Progenitor cell of endocrine pancreas (in vitro differentiated cells): Measurements from ENCODE around the gene TRIM63. TPM values are rescaled to one million over a fixed set of nuclear protein-coding genes. Genes with fewer than 3 reads are reported as not detected.

Experiments
- DNase-seq: peaks from one replicate; pipeline ENCODE4 v3.0.0; 2021; ENCODE audit warnings: low spot score; ENCODE audit not compliant: unreplicated experiment
- H3K27ac Mint-ChIP-seq: 2 replicates; pipeline ENCODE4 v1.8.0; 2021; ENCODE audit warnings: mild to moderate bottlenecking, moderate library complexity, mixed read lengths
- H3K27me3 Mint-ChIP-seq: 2 replicates; pipeline ENCODE4 v1.8.0; 2021; ENCODE audit warnings: mixed read lengths
- H3K36me3 Mint-ChIP-seq: 2 replicates; pipeline ENCODE4 v1.8.0; 2022; ENCODE audit warnings: mixed read lengths; ENCODE audit not compliant: insufficient read depth
- H3K4me1 Mint-ChIP-seq: 2 replicates; pipeline ENCODE4 v1.8.0; 2021; ENCODE audit warnings: low read depth, mixed read lengths
- H3K4me3 Mint-ChIP-seq: 2 replicates; pipeline ENCODE4 v1.8.0; 2021; ENCODE audit warnings: low read depth, mild to moderate bottlenecking, moderate library complexity, mixed read lengths
- H3K9me3 Mint-ChIP-seq: 2 replicates; pipeline ENCODE4 v1.8.0; 2021; ENCODE audit warnings: low read depth, mixed read lengths
- CTCF ChIP-seq: fragments of 200-600 bp; sonication (generic); IDR thresholded peaks from one replicate; pipeline ENCODE4 v1.5.0; 2021; ENCODE audit warnings: antibody characterized with exemption, mild to moderate bottlenecking; ENCODE audit not compliant: unreplicated experiment
- total RNA-seq: library from RNA; stranded (reverse); gene quantifications from 2 replicates; pipeline ENCODE4 v1.2.1, GENCODE V29; 2021

Gene TRIM63
- total RNA-seq, 1 donor from 2014 or later, result not detected

DNA sequence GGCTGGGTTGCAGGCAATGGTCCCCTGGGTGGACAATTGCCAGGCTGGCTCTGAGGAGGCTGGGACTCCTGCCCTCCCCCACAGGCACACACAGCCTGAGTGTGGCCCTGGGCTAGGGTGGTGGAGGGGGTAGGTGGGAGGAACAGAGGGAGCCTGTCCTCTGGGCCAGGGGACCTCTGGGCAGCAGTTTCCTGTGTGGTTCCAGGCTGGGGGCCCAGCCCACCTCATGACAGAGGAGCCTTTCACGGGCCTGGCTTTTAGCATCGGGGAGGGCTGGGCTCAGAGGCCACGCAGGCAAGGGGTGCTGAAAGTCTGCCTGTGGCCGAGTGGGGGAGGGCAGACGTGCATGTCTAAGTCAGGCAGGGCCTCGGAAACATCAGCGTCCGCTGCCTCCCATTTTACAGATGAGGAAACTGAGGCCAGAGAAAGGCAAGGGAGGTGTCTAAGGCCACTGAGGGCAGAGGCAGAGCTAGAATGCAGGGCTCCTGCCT, 38.9 kb downstream of the TRIM63 start:
- DNase-seq, result no peak
- Mint-ChIP-seq H3K4me3 (no peak overlapping the region), H3K27ac (no peak overlapping the region), H3K9me3 (no peaks in the 10 kb centered on the region), H3K4me1 (peaks cover 3% of the 10 kb centered on the region), H3K36me3 (no peaks in the 10 kb centered on the region), H3K27me3 (peaks cover 8% of the 10 kb centered on the region)
- no peak for TF ChIP-seq CTCF

- DNase-seq, result no peak
- no peak for TF ChIP-seq CTCF
- no peak overlapping the region for H3K4me3 Mint-ChIP-seq
- peaks cover 8% of the 10 kb centered on the region for H3K27me3 Mint-ChIP-seq
- peaks cover 3% of the 10 kb centered on the region for H3K4me1 Mint-ChIP-seq
- H3K36me3 Mint-ChIP-seq, result no peaks in the 10 kb centered on the region
- H3K9me3 Mint-ChIP-seq, result no peaks in the 10 kb centered on the region
- no peak overlapping the region for H3K27ac Mint-ChIP-seq
These were observed 39.5 kb downstream of the TRIM63 start for GRCh38 chr1:26027716-26028489.

GRCh38 chr1:26025517-26025916, 41.9 kb downstream of the TRIM63 start:
- DNase-seq, result no peak
- TF ChIP-seq CTCF, result no peak
- peaks cover 8% of the 10 kb centered on the region for H3K4me1 Mint-ChIP-seq
- H3K27ac Mint-ChIP-seq, result no peak overlapping the region
- H3K27me3 Mint-ChIP-seq, result peaks cover 3% of the 10 kb centered on the region
- H3K9me3 Mint-ChIP-seq, result no peaks in the 10 kb centered on the region
- H3K36me3 Mint-ChIP-seq, result no peaks in the 10 kb centered on the region
- no peak overlapping the region for H3K4me3 Mint-ChIP-seq

DNA sequence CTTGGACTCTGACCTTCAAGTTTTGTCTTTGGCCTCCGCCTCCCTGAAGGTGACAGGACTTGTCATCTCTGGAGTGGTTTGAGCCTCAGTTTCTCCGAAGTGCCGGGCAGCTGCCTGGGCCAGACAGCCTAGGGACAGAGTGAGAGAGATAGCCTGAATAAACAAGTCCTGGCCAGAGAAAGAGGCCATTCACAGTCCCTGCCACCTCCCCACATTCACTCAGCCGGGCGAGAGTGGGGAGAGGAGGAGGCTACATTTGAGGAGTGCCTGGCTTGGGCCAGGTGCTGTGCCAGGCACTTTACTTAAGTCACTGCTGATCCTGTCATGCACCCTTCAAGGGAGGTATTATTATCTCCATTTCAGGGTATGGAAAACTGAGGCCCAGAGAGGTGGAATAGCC, 42.4 kb downstream of the TRIM63 start:
- no peak overlapping the region for H3K27ac Mint-ChIP-seq
- peaks cover 8% of the 10 kb centered on the region for H3K4me1 Mint-ChIP-seq
- DNase-seq, result no peak
- no peak for TF ChIP-seq CTCF
- peaks cover 6% of the 10 kb centered on the region for H3K27me3 Mint-ChIP-seq
- no peaks in the 10 kb centered on the region for H3K36me3 Mint-ChIP-seq
- H3K4me3 Mint-ChIP-seq, result no peak overlapping the region
- no peaks in the 10 kb centered on the region for H3K9me3 Mint-ChIP-seq

GRCh38 chr1:26023826-26024225, 43.6 kb downstream of the TRIM63 start:
- Mint-ChIP-seq H3K27ac (no peak overlapping the region), H3K9me3 (no peaks in the 10 kb centered on the region), H3K36me3 (no peaks in the 10 kb centered on the region), H3K4me3 (no peak overlapping the region), H3K4me1 (peaks cover 8% of the 10 kb centered on the region), H3K27me3 (peaks cover 7% of the 10 kb centered on the region)
- no peak for DNase-seq
- TF ChIP-seq CTCF, result no peak
